CD14-positive monocyte (primary cell): ENCODE data around the gene IWS1. TPM values are rescaled to one million over a fixed set of nuclear protein-coding genes. Genes with fewer than 3 reads are reported as not detected.

ENCODE experiments used
- DNase-seq, 3 donors: peaks; one replicate each; pipeline ENCODE4 v3.0.0-alpha.2; 2011 to 2022
- H2AFZ ChIP-seq: 2 replicates; pipeline ENCODE4 v1.6.0; 2012; ENCODE audit warnings: mild to moderate bottlenecking, low read depth, low read length, inconsistent platforms; ENCODE audit not compliant: insufficient read depth, poor library complexity, severe bottlenecking
- H3K27ac ChIP-seq, 2 donors: 1 replicate in 1 of 2; 2 replicates in 1 of 2; pipeline ENCODE4 v1.5.1; 2012 to 2013; ENCODE audit warnings: low read length in 2 of 2, control low read depth in 1 of 2, inconsistent platforms in 1 of 2, low read depth in 1 of 2, mild to moderate bottlenecking in 1 of 2
- H3K27me3 ChIP-seq, 2 donors: one replicate each; pipeline versions ENCODE4 v1.6.0 to v1.6.1; 2011 to 2013; ENCODE audit warnings: low read length in 2 of 2; ENCODE audit not compliant: control insufficient read depth in 2 of 2, insufficient read depth in 2 of 2
- H3K36me3 ChIP-seq, 2 donors: replicated peaks in 1 of 2; 1 replicate in 1 of 2; 2 replicates in 1 of 2; pipeline versions ENCODE4 v1.5.1 to v1.6.1; 2012 to 2013; ENCODE audit warnings: low read length in 2 of 2, control low read depth in 1 of 2, inconsistent platforms in 1 of 2, mild to moderate bottlenecking in 1 of 2; ENCODE audit not compliant: insufficient read depth in 2 of 2, control insufficient read depth in 1 of 2
- H3K4me1 ChIP-seq, 2 donors: 1 replicate in 1 of 2; 2 replicates in 1 of 2; pipeline versions ENCODE4 v1.5.1 to v1.6.1; 2012 to 2013; ENCODE audit warnings: low read length in 2 of 2, control low read depth in 1 of 2, inconsistent platforms in 1 of 2, mild to moderate bottlenecking in 1 of 2, moderate library complexity in 1 of 2; ENCODE audit not compliant: insufficient read depth in 2 of 2, control insufficient read depth in 1 of 2
- H3K4me2 ChIP-seq: replicated peaks from 2 replicates; pipeline ENCODE3; 2012; ENCODE audit warnings: low read length, moderate library complexity, mild to moderate bottlenecking; ENCODE audit not compliant: poor library complexity, severe bottlenecking; ENCODE audit errors: extremely low read depth
- H3K4me3 ChIP-seq, 3 experiments: fragments of 200-600 bp in 1 of 3; sonication (generic) in 1 of 3; replicated peaks in 1 of 3; 1 replicate in 2 of 3; 2 replicates in 1 of 3; pipeline ENCODE4 v1.5.1; 2011 to 2013; ENCODE audit warnings: low read length in 3 of 3, mild to moderate bottlenecking in 3 of 3, control low read depth in 2 of 3, low read depth in 2 of 3, inconsistent platforms in 1 of 3, moderate library complexity in 1 of 3
- H3K79me2 ChIP-seq: 2 replicates; pipeline ENCODE4 v1.6.0; 2012; ENCODE audit warnings: mild to moderate bottlenecking, control low read depth, inconsistent platforms, low read length, moderate library complexity; ENCODE audit not compliant: insufficient read depth
- H3K9ac ChIP-seq: 2 replicates; pipeline ENCODE4 v1.6.0; 2017; ENCODE audit warnings: low read length, mild to moderate bottlenecking; ENCODE audit not compliant: insufficient read depth, poor library complexity, severe bottlenecking
- H3K9me3 ChIP-seq, 2 donors: replicated peaks in 1 of 2; 1 replicate in 1 of 2; 2 replicates in 1 of 2; pipeline versions ENCODE4 v1.5.1 to v1.6.1; 2012 to 2013; ENCODE audit warnings: low read length in 2 of 2, control low read depth in 1 of 2; ENCODE audit not compliant: control insufficient read depth in 1 of 2, insufficient read depth in 1 of 2
- H4K20me1 ChIP-seq: 2 replicates; pipeline ENCODE4 v1.6.0; 2012; ENCODE audit warnings: mild to moderate bottlenecking, low read length, control low read depth, moderate library complexity; ENCODE audit not compliant: insufficient read depth
- H3K27ac Mint-ChIP-seq, 7 donors: one replicate each; pipeline ENCODE4 v1.8.0; 2020; ENCODE audit warnings: mild to moderate bottlenecking in 7 of 7, mixed read lengths in 7 of 7, moderate library complexity in 6 of 7, inconsistent platforms in 2 of 7
- H3K27me3 Mint-ChIP-seq, 3 donors: one replicate each; pipeline ENCODE4 v1.8.0; 2021 to 2022; ENCODE audit warnings: low read depth in 3 of 3, mild to moderate bottlenecking in 3 of 3, mixed read lengths in 3 of 3, moderate library complexity in 3 of 3, inconsistent platforms in 1 of 3
- H3K36me3 Mint-ChIP-seq, 2 donors: one replicate each; pipeline ENCODE4 v1.8.0; 2020; ENCODE audit warnings: mixed read lengths in 2 of 2, inconsistent platforms in 1 of 2, mild to moderate bottlenecking in 1 of 2
- H3K4me1 Mint-ChIP-seq: one replicate; pipeline ENCODE4 v1.8.0; 2020; ENCODE audit warnings: mild to moderate bottlenecking, mixed read lengths
- H3K4me3 Mint-ChIP-seq, 2 donors: one replicate each; pipeline ENCODE4 v1.8.0; 2020; ENCODE audit warnings: mild to moderate bottlenecking in 2 of 2, mixed read lengths in 2 of 2, moderate library complexity in 1 of 2
- H3K9me3 Mint-ChIP-seq, 7 donors: one replicate each; pipeline ENCODE4 v1.8.0; 2020 to 2022; ENCODE audit warnings: mixed read lengths in 7 of 7, mild to moderate bottlenecking in 6 of 7, moderate library complexity in 6 of 7, inconsistent platforms in 2 of 7
- CTCF ChIP-seq: fragments of 200-600 bp; IDR thresholded peaks from one replicate; pipeline ENCODE4 v1.8.0; 2022; ENCODE audit warnings: antibody characterized with exemption, mild to moderate bottlenecking
- WGBS: methylation state at CpG from one replicate; pipeline ENCODE4 v1.1.5; 2013; ENCODE audit warnings: missing lambda C conversion rate; ENCODE audit not compliant: insufficient coverage; 5-methylcytosine and 5-hydroxymethylcytosine counted together
- intact Hi-C, 2 donors: fragments of 100-400 bp; cut with micrococcal nuclease; formaldehyde crosslinking; loops; one replicate each; pipeline versions ENCODE4 v1.15.0 to v1.15.1; 2023
- polyA plus RNA-seq, 3 donors: library from polyadenylated mRNA; depleted of rRNA in 1 of 3; unstranded in 2 of 3; stranded (reverse) in 1 of 3; fragments of 300-500 nt in 2 of 3; fragments of >200 nt in 1 of 3; fragmentation: Illumina TruSeq in 2 of 3; gene quantifications; 1 replicate in 2 of 3; 2 replicates in 1 of 3; pipeline ENCODE4 v1.2.3, GENCODE V29; 2012 to 2021

IWS1 gene
- polyA plus RNA-seq, 3 donors, result 7.9 to 21.3 (median 15.6) TPM

GRCh38 chr2:127498386-127498785 lies 27.9 kb downstream of the IWS1 start:
- peaks cover 79 to 84% of the 10 kb centered on the region in 2 donors for H3K36me3 Mint-ChIP-seq
- Histone ChIP-seq H3K79me2 (peaks cover 24% of the 10 kb centered on the region), H2AFZ (no peak overlapping the region), H3K27ac (peak overlapping the region in 1 of 2 donors; percentile 64), H3K4me2 (no peak overlapping the region), H3K9me3 (no peaks in the 10 kb centered on the region), H3K9ac (no peak overlapping the region), H3K36me3 (peaks cover 85 to 90% of the 10 kb centered on the region in 2 donors), H3K4me1 (peaks cover 3 to 11% of the 10 kb centered on the region in 2 donors), H4K20me1 (peaks cover 18% of the 10 kb centered on the region), H3K4me3 (no peak overlapping the region), H3K27me3 (no peaks in the 10 kb centered on the region)
- H3K4me3 Mint-ChIP-seq, result no peak overlapping the region
- no peak for TF ChIP-seq CTCF
- H3K9me3 Mint-ChIP-seq, result no peaks in the 10 kb centered on the region
- H3K4me1 Mint-ChIP-seq, result peaks cover 10% of the 10 kb centered on the region
- DNase-seq, result peak; percentile 22 to 72 (median 55)
- WGBS, result no CpG with 5 or more reads among the region's 2 CpGs
- intact Hi-C loops, result no loop called here
- peaks cover 0 to 3% (median 0%) of the 10 kb centered on the region in 3 donors for H3K27me3 Mint-ChIP-seq
- H3K27ac Mint-ChIP-seq, result peak overlapping the region; percentile 43 to 84 (median 79)

GRCh38 chr2:127490283-127490682 lies 36.0 kb downstream of the IWS1 start:
- intact Hi-C loops, result no loop called here
- Mint-ChIP-seq H3K27ac (no peak overlapping the region), H3K4me1 (peaks cover 30% of the 10 kb centered on the region), H3K36me3 (peaks cover 77 to 92% of the 10 kb centered on the region in 2 donors), H3K4me3 (no peak overlapping the region), H3K27me3 (peaks cover 0 to 1% (median 0%) of the 10 kb centered on the region in 3 donors), H3K9me3 (no peaks in the 10 kb centered on the region)
- peaks cover 21% of the 10 kb centered on the region for H4K20me1 ChIP-seq
- TF ChIP-seq CTCF, result no peak
- WGBS, result no CpG with 5 or more reads among the region's 4 CpGs
- no peak overlapping the region for H3K27ac ChIP-seq
- H3K9me3 ChIP-seq, result no peaks in the 10 kb centered on the region
- DNase-seq, result no peak
- peaks cover 89 to 100% of the 10 kb centered on the region in 2 donors for H3K36me3 ChIP-seq
- no peak overlapping the region for H3K4me2 ChIP-seq
- H2AFZ ChIP-seq, result no peak overlapping the region
- no peak overlapping the region for H3K4me3 ChIP-seq
- no peaks in the 10 kb centered on the region for H3K27me3 ChIP-seq
- H3K4me1 ChIP-seq, result peaks cover 18 to 26% of the 10 kb centered on the region in 2 donors
- no peaks in the 10 kb centered on the region for H3K79me2 ChIP-seq
- H3K9ac ChIP-seq, result no peak overlapping the region
